Esophagus muscularis mucosa (tissue), 4 donors: ENCODE data around the gene SORCS2.

Source experiments
- CTCF ChIP-seq, 3 experiments: fragments of 200-600 bp in 2 of 3; fragments of 450-650 bp in 1 of 3; sonication (generic) in 2 of 3; IDR thresholded peaks; one replicate each; pipeline ENCODE4 v1.5.1; 2017 to 2019; ENCODE audit warnings: antibody characterized with exemption in 3 of 3, mild to moderate bottlenecking in 2 of 3, moderate library complexity in 1 of 3
- EP300 ChIP-seq: sonication (generic); formaldehyde crosslinking; IDR thresholded peaks from one replicate; pipeline ENCODE4 v1.6.1; 2017; ENCODE audit warnings: antibody characterized with exemption
- POLR2A ChIP-seq: fragments of 450-650 bp; IDR thresholded peaks from one replicate; pipeline ENCODE4 v1.6.1; 2017; ENCODE audit warnings: antibody characterized with exemption, moderate library complexity, mild to moderate bottlenecking, low read depth
- POLR2AphosphoS5 ChIP-seq, 2 donors: sonication (generic); formaldehyde crosslinking; IDR thresholded peaks; one replicate each; pipeline ENCODE4 v1.6.1; 2017; ENCODE audit warnings: antibody characterized with exemption in 2 of 2

- TF ChIP-seq CTCF (IDR thresholded peaks at IDR 0.05) (no peak), POLR2A (no peak), EP300 (no peak), POLR2AphosphoS5 (IDR thresholded peaks at IDR 0.05) (no peak)
Observed at GRCh38 chr4:7457201-7458065, 265.1 kb downstream of the SORCS2 start.
